Neural crest cell (in vitro differentiated cells): ENCODE measurements around the gene TRIM43. TPM values are rescaled to one million over a fixed set of nuclear protein-coding genes. Genes with fewer than 3 reads are reported as not detected.
"Not testable (repeated sequence)": the region's sequence is repeated elsewhere in the genome, so short reads cannot be mapped to it uniquely, and the experiment has no call there.

Source experiments
- DNase-seq: peaks from one replicate; pipeline ENCODE4 v3.0.0; 2021; ENCODE audit warnings: low read depth, mixed read lengths, low spot score
- H3K27ac Mint-ChIP-seq: one replicate; pipeline ENCODE4 v1.8.0; 2021; ENCODE audit warnings: mild to moderate bottlenecking, mixed read lengths; ENCODE audit not compliant: unreplicated experiment
- H3K27me3 Mint-ChIP-seq: 2 replicates; pipeline ENCODE4 v1.8.0; 2021; ENCODE audit warnings: low read depth, mild to moderate bottlenecking, mixed read lengths
- H3K36me3 Mint-ChIP-seq: 2 replicates; pipeline ENCODE4 v1.8.0; 2021; ENCODE audit warnings: low read depth, mild to moderate bottlenecking, mixed read lengths
- H3K4me1 Mint-ChIP-seq: 2 replicates; pipeline ENCODE4 v1.8.0; 2021; ENCODE audit warnings: mixed read lengths
- H3K4me3 Mint-ChIP-seq: one replicate; pipeline ENCODE4 v1.8.0; 2021; ENCODE audit warnings: mild to moderate bottlenecking, mixed read lengths
- H3K9me3 Mint-ChIP-seq: 2 replicates; pipeline ENCODE4 v1.8.0; 2021; ENCODE audit warnings: mixed read lengths
- long read RNA-seq: library from polyadenylated mRNA; unstranded; transcript quantifications from one replicate; pipeline ENCODE4 v2.0.0, GENCODE V29; 2020
- total RNA-seq: library from RNA; stranded (reverse); gene quantifications from 2 replicates; pipeline ENCODE4 v1.2.1, GENCODE V29; 2021
- TF ChIP-seq, protein P1 (sequence below): fragments of 200-600 bp; sonication (generic); conservative IDR thresholded peaks from 2 replicates; pipeline ENCODE4 v1.5.0; 2021; ENCODE audit warnings: antibody characterized with exemption, mild to moderate bottlenecking

TRIM43 gene
- not detected in 2 replicates for total RNA-seq
- long read RNA-seq: 0 reads

GRCh38 chr2:95591701-95592100, at the start of gene TRIM43:
TSS of gene TRIM43 (plus strand) at chr2:95592001. CDS start at chr2:95594024, 2,023 bp downstream.
- H3K36me3 Mint-ChIP-seq, H3K4me3 Mint-ChIP-seq, H3K27ac Mint-ChIP-seq, H3K4me1 Mint-ChIP-seq, H3K9me3 Mint-ChIP-seq, DNase-seq, H3K27me3 Mint-ChIP-seq: not testable (repeated sequence)

DNA sequence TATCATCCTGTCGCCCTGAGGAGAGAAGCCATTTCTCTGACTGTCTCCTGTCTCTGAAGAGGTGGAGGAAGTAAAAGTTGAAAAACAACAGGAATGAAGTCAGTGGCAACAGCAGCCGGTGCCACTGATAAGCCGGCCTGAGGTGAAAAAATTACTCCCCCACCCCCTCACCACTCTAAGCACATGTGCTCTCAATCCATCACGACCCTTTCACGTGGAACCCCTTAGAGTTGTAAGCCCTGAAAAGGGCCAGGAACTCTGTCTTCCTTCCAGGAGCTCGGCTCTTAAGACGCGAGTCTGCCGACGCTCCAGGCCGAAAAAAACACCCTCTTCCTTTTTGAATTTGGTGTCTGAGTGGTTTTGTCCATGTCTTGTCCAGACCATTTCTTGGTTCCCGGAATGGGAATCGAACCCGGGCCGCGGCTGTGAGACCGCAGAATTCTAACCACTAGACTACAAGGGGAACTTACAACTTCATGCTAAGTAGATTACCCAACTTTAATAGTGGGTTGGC, 40.7 kb upstream of the TRIM43 start:
- H3K4me1 Mint-ChIP-seq: no peaks in the 10 kb centered on the region
- H3K27ac Mint-ChIP-seq: no peak overlapping the region
- H3K4me3 Mint-ChIP-seq: no peak overlapping the region
- TF ChIP-seq, protein P1, sequence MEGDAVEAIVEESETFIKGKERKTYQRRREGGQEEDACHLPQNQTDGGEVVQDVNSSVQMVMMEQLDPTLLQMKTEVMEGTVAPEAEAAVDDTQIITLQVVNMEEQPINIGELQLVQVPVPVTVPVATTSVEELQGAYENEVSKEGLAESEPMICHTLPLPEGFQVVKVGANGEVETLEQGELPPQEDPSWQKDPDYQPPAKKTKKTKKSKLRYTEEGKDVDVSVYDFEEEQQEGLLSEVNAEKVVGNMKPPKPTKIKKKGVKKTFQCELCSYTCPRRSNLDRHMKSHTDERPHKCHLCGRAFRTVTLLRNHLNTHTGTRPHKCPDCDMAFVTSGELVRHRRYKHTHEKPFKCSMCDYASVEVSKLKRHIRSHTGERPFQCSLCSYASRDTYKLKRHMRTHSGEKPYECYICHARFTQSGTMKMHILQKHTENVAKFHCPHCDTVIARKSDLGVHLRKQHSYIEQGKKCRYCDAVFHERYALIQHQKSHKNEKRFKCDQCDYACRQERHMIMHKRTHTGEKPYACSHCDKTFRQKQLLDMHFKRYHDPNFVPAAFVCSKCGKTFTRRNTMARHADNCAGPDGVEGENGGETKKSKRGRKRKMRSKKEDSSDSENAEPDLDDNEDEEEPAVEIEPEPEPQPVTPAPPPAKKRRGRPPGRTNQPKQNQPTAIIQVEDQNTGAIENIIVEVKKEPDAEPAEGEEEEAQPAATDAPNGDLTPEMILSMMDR: no peak
- no peaks in the 10 kb centered on the region for H3K36me3 Mint-ChIP-seq
- H3K9me3 Mint-ChIP-seq: no peaks in the 10 kb centered on the region
- no peaks in the 10 kb centered on the region for H3K27me3 Mint-ChIP-seq
- DNase-seq: no peak

DNA sequence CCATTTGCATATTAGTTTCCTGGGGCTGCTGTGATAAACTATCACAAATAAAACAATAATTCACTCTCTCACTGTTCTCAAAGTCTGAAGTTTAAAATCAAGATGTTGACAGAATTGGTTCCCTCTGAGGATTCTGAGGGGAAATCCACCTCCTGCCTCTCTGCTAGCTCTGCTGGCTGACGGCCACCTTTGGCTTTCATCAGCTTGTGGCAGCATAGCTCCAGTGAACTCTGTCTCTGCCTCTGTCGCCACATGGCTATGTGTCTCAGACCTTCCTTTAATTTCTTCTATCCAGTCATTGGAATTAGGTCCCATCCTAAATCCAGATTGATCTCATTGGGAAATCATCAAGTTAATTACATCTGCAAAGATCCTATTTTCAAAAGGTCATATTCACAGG, 38.9 kb upstream of the TRIM43 start:
- H3K27ac Mint-ChIP-seq: no peak overlapping the region
- H3K27me3 Mint-ChIP-seq: no peaks in the 10 kb centered on the region
- no peaks in the 10 kb centered on the region for H3K4me1 Mint-ChIP-seq
- no peak overlapping the region for H3K4me3 Mint-ChIP-seq
- H3K9me3 Mint-ChIP-seq: no peaks in the 10 kb centered on the region
- no peaks in the 10 kb centered on the region for H3K36me3 Mint-ChIP-seq
- TF ChIP-seq, protein P1: no peak
- DNase-seq: no peak

GRCh38 chr2:95569170-95569569, 22.6 kb upstream of the TRIM43 start:
- TF ChIP-seq, protein P1: no peak
- H3K36me3 Mint-ChIP-seq: no peaks in the 10 kb centered on the region
- H3K27me3 Mint-ChIP-seq: peaks cover 18% of the 10 kb centered on the region
- no peak overlapping the region for H3K4me3 Mint-ChIP-seq
- H3K27ac Mint-ChIP-seq: no peak overlapping the region
- peaks cover 6% of the 10 kb centered on the region for H3K4me1 Mint-ChIP-seq
- no peak for DNase-seq
- no peaks in the 10 kb centered on the region for H3K9me3 Mint-ChIP-seq

DNA sequence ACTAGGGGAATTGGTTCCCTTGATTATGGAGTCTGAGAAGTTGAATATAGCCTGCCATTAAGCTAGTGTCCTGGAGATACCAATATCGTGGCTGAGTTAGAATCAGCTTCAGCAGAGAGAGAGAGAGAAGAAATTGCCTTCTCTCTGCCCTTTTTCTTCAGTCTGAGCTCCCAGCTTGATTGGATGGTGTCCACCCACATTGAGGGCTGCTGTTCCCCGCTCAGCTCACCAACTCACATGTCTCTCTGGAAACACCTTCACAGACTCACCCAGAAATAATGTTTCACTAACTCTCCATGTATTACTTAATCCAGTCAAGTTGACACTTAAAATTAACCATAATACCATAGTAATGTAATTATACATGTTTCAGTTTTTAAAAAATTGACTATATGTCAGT, 17.9 kb upstream of the TRIM43 start:
- H3K9me3 Mint-ChIP-seq: no peaks in the 10 kb centered on the region
- H3K4me3 Mint-ChIP-seq: no peak overlapping the region
- H3K27me3 Mint-ChIP-seq: peaks cover 12% of the 10 kb centered on the region
- DNase-seq: no peak
- TF ChIP-seq, protein P1: no peak
- H3K36me3 Mint-ChIP-seq: no peaks in the 10 kb centered on the region
- peaks cover 4% of the 10 kb centered on the region for H3K4me1 Mint-ChIP-seq
- no peak overlapping the region for H3K27ac Mint-ChIP-seq

DNA sequence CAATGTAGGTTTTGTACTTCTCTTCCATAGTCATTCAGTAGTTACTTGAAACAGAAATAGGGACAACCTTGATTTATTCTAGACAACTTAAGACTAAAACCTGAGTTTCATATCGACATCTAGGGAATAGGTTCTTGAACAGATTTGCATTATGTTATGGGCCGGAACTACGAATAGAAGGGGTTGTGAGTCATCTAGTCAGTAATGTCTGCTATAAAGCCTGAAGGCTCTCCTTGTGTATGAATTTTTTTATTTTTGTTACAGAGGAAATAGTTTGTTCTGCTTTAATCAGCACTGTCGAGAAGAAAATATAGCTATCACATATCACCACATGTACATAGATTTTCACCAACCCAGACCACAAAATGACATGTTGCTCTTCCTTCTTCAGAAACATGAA, 17.3 kb upstream of the TRIM43 start:
- H3K4me1 Mint-ChIP-seq: peaks cover 7% of the 10 kb centered on the region
- H3K4me3 Mint-ChIP-seq: no peak overlapping the region
- TF ChIP-seq, protein P1: no peak
- no peak overlapping the region for H3K27ac Mint-ChIP-seq
- H3K36me3 Mint-ChIP-seq: no peaks in the 10 kb centered on the region
- H3K27me3 Mint-ChIP-seq: peaks cover 10% of the 10 kb centered on the region
- DNase-seq: no peak
- H3K9me3 Mint-ChIP-seq: no peaks in the 10 kb centered on the region
